NOMO-1 (cell line): ENCODE data around the gene WBP2NL.

Experiments used
- DNase-seq, 2 experiments: peaks; one replicate each; lab custom pipeline; 2025; ENCODE audit not compliant: unreplicated experiment in 2 of 2; lab: John Stamatoyannopoulos, UW

The WBP2NL gene

DNA sequence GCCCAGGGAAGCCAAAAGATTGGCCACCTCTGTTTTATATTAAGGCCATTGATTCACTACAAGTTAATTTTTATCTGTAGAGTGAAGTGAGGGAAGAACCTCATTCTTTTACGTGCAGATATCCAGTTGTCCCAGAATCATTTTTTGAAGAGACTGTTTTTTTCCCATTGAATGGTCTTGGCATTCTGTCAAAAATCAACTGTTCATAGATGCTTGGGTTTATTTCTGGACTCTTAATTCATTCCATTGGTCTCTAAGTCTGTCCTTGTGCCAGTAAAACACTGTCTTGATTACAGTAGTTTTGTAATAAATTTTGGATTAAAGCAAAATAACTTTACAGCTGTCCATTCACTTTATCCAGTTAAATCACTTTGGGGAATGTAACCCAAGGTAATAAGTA, 26.8 kb downstream of the WBP2NL start:
- DNase-seq: no peak

DNA sequence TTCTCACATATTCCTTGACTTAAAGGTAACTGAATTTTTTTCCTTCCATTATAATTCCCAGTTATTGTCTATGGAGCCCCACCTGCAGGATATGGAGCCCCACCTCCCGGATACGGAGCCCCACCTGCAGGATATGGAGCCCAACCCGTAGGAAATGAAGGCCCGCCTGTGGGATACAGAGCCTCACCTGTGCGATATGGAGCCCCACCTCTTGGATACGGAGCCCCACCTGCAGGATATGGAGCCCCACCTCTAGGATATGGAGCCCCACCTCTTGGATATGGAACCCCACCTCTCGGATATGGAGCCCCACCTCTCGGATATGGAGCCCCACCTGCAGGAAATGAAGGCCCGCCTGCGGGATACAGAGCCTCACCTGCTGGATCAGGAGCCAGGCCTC, 28.1 kb downstream of the WBP2NL start:
- no peak for DNase-seq

DNA sequence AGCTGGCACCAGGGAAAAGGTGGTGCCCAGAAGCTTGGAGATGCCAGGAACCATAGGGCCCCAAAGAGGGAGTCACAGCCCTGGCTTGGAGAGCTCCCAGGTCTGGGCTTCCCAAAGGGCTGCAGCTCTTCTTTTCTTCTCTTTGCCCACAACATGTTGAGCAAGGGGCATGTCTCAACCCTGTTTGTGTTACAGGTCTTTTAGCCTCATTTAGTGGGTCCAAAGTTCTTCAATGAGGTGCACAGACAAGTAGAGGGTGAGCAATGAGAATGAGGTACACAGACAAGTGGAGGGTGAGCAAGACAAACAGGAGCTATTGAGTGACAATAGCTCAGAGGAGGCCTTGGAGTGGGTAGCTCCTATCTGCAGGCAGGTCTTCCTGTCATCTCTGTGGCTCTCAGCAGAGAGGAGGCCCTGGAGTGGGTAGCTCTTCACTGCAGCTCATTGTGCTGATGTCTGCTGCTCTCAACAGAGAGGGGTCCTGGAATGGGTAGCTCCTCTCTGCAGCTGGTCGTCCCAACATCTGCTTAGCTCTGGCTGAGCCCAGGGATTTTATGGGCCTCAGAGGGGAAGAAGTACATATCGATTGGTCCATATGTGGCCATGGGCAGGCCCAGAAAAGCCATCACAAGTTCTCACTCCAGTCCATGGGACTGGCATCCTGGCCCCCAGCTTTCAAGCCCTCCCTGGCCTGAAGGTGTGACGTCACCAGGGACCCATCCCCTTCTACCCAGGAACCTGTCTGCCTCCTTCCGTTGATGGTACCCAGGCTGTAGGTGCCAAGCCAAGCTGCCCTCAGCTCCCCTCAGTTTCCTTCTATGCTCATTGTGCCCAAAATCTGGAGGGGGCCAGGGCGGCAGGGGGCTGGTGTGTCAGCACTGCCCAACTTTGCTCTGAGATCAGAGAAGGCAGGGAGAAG, 34.9 kb downstream of the WBP2NL start:
- DNase-seq: no peak

DNA sequence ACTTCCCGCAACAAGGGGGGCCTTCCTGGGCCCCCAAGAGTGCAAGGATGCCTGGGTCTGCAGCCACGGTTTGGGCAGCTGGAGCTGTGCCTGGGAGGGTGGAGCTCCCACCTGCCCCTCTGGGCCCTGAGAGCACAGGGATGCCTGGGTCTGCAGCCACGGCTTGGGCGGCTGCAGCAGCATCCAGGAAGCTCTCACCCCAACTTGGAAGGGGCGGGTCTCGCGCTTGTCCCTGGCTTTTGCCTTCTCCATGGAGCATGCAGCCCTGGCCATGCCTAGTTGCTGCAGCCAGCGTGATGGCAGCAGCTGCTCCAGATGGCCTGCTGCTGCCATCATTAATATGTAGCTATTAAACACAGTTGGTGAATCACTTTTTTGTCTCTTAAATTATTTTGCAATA, 36.7 kb downstream of the WBP2NL start:
- no peak for DNase-seq

DNA sequence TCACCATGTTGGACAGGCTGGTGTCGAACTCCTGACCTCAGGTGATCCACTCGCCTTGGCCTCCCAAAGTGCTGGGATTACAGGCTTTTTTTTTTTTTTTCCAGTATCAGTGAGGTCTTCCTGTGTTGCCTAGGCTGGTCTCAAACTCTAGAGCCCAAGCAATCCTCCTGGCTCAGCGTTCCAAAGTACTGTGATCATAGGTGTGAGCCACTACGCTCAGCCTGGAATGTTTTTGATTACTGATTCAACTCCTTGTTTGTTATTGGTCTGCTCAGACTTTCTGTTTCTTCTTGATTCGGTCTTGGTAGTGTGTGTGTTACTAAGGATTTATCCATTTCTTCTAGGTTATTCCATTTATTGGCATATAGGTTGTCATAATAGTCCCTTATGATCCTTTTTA, 40.7 kb downstream of the WBP2NL start:
- DNase-seq: no peak

DNA sequence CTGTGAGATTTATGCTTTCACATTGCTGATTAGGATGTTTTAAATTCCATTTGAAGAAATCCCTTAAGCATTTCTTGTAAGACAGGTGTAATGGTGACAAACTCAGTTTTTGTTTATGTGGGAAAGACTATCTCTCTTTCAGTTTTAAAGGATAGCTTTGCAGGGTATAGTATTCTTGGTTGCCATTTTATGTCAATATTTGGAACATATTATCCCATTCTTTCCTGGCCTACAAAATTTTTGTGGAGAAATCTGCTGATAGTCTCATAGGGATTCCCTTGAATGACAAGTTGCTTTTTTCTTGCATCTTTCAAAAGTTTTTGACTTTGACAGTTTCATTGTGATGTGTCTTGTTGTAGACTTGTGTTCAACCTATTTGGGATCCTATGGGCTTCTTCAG, 43.2 kb downstream of the WBP2NL start:
- DNase-seq: no peak

DNA sequence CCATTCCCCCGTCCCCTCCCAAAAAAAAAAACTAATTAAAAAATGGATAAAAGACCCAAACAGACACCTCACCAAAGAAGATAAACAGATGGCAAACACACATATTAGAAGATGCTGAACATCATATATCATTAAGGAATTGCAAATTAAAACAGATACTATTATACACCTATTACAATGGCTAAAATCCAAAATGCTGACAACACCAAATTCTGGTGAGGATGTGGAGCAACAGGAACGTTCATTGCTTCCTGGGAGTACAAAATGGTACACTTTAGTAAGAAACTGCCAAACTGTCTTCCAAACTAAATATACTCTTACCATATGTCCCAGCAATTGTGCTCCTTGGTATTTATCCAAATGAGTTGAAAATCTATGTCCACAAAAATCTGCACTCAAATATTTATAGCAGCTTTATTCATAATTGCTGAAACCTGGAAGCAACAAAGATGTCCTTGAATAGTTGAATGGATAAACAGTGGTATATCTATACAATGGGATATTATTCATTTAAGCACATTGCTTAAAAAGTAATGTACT, 52.1 kb downstream of the WBP2NL start:
- DNase-seq: no peak

DNA sequence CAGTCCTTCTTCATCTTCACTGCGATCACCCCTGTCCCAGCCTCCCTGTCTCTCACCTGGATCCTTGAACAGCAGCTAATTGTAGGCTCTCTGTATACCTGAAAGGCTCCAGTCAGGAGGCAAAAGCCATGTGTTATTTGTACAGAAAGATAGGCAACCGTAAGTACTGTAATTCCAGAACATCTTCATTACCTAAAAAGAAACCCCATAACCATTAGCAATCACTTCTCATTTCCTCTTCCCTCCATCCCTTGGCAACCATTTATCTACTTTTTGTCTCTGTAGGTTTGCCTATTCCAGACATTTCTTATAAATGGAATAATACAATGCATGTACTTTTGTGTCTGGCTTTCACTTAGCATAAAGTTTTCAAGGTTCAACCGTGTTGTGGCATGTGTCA, 54.2 kb downstream of the WBP2NL start:
- DNase-seq: peak in 1 of 2 experiments; percentile 22

DNA sequence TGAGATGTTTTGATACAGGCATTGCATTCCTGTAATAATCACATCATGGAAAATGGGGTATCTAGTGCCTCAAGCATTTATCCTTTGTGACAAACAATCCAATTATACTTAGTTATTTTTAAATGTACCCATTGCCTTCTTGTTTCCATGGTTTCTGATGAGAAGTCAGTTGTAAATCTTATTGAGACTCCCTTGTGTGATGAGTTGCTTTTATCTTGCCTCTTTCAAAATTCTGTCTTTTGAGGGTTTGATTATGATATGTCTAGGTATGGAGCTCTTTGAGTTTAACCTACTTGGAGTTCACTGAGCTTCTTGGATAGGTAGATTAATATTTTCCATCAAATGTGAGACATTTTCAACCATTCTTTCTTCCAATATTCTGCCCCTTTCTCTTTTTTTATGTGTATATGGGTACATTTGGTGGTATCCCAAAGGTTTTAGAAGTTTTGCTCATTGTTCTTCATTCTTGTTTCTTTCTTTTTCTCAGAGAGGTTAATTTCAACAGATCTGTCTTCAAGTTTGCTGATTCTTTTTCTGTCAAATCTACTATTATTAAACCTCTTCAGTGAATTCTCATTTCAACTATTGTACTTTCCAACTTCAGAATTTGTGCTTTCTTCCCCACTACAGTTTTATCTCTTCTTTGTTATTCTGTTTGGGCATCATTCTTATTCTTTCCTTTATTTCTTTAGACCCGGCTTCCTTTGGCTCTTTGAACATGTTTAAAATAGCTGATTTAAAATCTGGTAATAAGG, 58.3 kb downstream of the WBP2NL start:
- DNase-seq: no peak

DNA sequence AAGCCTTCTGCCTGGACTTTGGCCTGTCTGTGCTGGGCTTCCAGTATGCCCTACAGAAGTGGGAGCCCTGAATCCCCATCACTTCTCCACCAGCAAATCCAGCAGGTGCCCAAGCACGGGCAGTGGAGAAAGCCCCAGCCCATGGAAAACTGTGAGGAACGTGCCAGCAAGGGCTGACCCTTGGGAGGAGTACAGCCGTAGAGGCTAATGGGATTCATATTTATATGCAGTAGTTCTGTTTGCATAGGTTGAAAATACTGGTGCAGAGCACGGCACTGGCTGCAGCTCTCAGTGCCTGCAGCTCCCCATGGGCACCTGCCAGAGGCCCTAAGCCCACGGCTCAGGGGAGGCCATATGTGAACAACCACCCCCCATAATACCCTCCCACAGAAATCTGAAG, 61.9 kb downstream of the WBP2NL start:
- DNase-seq: no peak

DNA sequence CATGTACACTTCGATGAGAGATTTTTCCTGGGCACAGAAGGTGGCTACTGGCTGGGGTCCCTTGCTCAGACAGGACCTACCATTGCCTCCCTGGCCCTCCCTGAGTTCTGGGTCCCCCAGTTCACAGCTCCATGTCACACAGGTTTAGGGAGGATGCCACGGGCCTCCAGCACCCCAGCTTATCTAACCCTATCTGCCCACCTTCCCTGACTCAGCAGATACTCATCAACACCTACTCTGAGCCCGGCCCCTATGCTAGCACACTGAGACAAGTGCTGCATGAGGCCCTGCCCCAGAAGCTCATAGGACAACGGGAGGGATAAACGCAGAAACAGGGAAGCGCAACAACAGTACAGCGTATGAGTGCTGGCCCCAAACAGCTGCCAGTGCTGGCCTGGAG, 62.5 kb downstream of the WBP2NL start:
- DNase-seq: no peak

DNA sequence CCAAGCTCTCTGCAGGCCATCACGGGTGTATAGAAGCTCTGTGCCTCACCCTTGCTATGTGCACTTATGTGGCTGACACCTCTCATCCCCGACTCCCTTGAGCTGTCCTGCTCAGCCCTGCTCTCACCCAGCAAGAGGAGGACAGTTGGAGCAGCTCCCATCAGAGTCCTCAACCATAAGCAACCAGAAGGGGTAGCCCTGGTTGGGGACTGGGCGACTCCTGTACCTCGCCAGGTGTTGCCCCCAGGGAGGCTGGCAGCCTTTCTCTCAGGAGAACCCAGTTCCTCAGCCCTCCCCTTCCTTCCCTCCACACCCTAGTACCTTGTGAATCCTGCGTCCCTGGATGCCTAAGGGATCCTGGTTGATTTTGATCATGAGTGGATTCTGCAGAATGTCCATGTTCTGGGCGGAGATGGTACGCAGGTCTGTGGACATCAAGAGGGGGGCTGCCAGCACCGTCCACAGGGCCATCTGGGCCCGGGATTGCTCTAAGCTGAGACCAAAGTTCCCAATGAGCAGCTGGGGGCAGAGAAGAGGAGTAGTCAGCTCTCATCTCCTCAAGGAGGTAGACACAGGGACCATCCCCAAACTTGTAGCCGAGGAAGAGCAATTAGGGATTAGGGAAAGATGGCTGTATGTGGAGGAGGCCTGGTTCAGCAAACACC, 64.0 kb downstream of the WBP2NL start:
- no peak for DNase-seq

DNA sequence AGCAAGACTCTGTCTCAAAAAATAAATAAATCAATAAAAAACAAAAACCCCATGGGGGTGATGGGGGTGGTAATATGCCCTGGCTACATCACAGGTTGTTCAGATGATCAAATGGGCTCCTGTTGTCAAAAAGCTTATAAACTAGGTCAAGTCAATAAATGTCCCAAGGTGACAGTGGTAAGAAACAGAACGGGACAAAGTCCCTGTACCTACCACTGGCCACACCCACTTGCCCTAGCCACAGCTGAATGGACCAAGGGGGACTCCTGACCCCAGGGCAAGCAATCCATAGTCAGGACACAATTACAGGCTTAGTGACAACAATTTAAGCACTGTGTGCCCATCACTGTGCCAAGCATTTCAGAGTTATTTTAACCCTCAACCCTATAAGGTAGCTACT, 66.0 kb downstream of the WBP2NL start:
- no peak for DNase-seq

DNA sequence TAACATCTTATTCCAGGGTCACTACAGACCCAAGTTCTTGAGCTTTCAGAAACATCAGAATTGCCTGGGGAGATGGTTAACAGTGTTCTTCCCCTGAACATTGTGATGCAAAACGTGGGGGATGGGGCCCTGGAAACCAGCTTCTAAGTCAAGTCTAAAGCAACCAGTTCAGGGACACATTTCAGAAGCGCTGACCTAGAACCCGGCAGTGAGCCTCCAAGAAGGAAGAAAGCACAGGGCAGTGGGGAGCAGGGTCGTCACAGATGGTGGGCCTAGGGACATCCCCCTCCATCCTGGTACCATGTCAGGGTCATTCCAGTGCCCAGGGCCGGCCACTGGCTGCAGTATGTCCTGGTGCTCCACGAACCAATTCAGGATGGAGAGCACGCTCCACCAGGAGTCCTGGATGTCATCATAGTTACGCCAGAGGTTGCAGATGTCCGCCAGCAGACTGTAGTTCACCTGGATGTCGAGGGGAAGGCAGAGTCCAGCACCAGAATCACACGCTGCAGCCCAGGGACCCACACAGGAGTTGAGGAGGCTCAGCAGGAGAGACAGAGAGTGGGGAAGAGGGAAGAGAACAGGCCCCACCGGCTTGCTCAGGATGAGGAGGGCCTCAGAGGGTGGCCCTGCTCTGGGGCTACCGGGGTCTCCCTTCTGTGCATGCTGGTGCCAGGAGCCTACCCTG, 67.0 kb downstream of the WBP2NL start:
- DNase-seq: no peak

DNA sequence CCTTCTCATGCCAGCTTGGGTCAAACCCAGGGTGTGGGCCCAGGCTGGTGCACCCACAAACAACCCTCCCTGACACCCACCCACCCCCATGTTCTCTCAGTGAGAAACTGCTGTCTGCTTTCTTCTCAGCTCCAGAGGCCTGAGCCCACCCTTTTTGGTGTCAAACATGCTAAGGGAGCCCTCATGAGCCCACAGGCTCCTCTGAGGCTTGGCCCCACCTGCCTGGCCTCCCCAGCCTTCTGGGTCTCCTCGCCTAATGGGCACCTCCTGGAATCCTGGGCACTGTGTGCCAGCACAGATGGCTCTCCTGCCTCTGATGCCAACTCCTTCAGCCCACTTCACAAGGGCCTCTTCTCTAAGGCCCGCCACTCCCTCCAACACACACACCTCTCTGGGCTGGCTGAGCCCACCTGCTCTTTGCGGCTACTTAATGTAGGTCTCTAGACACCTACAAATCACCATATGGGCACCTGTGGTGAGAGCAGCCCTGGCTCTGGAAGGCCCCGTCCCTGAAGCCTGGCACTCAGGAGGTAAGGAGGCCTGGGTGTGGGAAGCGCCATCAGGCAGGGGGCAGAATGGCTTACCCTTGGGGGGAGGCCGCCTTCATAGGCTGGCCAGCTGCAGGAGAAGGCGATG, 67.7 kb downstream of the WBP2NL start:
- no peak for DNase-seq

DNA sequence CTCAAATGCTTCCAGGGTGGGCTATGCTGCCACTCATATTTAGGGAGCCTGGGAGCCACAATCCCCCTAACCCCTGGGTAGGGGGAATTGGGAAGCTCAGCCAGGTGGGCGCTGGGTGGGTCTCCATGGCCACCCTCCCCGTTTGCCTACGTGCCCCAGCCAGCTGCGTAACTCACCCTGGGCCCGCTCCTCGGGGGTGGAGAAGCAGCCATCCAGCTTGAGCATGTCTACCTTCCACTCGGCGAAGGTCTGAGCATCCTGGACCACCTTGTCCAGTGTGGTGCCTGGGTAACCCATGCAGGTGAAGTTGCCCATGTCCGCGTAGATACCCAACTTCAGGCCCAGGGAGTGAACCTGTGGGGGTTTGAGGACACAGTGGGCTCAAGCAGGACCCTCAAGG, 68.3 kb downstream of the WBP2NL start:
- no peak for DNase-seq

DNA sequence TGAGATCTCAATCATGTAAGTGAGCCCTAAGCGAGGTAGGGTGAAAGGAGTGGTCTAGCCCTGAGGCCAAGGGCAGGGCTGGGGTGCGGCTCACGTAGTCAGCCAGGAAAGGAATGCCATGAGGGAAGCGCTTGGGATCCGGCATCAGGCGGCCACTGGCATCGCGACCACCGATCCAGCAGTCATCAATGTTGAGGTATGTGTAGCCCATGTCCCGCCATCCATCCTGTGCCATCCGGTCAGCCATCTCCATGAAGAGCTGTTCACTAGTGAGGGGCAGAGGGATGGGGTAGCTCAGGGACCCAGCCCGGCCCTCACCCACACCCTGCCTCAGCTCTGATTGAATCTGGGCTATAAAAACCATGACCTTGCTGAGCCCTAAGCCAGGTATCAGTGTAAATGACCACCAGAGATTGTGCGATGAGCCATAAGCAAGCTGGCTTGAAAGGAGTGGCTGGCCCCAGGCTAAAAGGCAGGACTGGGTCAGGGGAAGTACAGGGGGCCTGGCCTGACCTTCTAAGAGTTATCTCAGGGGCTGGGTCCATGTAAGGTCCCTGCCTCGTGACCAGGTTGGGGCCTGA, 69.2 kb downstream of the WBP2NL start:
- DNase-seq: no peak

DNA sequence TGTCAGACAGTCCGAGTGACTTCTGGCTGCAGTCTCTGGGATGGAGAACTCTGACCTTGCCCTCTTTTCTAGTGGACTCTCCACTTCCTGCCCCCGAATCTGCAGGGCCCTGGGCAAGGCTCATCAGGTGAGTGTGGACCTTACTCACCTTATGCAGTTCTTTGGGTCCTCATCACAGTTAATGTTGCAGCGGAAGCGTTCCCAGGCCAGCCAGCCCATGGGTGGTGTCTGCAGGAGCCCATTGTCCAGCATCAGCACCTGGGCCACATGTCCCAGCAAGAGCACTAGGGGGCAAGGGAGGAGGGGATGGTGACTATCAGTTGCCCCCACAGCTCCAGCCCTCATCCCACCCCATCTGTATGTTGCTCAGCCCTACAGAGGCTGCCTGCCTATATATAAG, 69.7 kb downstream of the WBP2NL start:
- no peak for DNase-seq

DNA sequence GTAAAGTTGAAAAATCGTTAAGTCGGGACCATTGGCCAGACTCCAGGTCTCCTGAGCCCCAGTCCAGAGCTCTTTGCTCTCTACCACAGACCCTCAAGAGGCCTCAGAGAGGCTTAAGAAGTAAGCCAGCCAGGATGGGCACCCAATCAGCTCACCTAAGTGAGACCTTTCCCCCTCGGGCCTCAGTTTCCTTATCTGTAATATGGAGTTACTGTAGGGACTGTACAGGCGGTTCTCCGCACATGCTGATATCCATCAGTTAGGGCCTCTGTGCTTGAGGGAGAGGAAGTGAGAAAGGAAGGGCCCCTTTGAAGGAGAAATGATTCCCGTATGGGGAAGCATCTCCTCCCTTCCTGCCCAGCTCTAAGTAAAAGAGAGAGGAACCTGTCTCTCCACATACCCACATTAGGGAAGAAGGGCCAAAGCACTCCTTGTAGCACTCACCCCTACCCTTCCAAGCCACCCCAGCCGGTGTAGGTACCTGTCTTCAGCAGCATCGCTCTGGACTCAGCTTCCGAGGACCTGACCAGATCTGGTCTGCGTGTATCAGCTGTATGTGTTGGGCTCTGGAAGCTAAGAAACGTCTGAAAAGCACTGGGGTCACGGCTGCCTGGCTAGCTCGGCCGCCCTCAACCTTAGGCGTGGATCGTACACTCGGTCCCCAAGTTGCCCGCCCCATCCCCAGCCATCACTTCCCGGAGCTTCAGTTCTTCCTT, 71.4 kb downstream of the WBP2NL start:
- peak; percentile 74 to 75 for DNase-seq
